ENCODE results near the gene SLC35F3. TPM values are rescaled to one million over a fixed set of nuclear protein-coding genes. Genes with fewer than 3 reads are reported as not detected.

Gene SLC35F3
- polyA plus RNA-seq, 3 donors from 2014 or later, result not detected

GRCh38 chr1:234217316-234217840 is 312.9 kb downstream of the SLC35F3 start:
- no peak overlapping the region for H3K27ac Mint-ChIP-seq
- H3K27me3 Mint-ChIP-seq (ENCODE audit: low read depth in 3 of 3), result peaks cover 3 to 20% (median 12%) of the 10 kb centered on the region in 3 donors
- H3K4me3 Mint-ChIP-seq, result no peak overlapping the region

GRCh38 chr1:234218078-234218477 is 313.6 kb downstream of the SLC35F3 start:
- Mint-ChIP-seq H3K27ac (no peak overlapping the region), H3K36me3 (no peaks in the 10 kb centered on the region), H3K4me3 (no peak overlapping the region), H3K27me3 (ENCODE audit: low read depth in 3 of 3) (peaks cover 3 to 16% (median 11%) of the 10 kb centered on the region in 3 donors), H3K9me3 (no peaks in the 10 kb centered on the region), H3K4me1 (peaks cover 0 to 8% of the 10 kb centered on the region in 2 donors)
- DNase-seq, result no peak

More at GRCh38 chr1:234217316-234217840, 312.9 kb downstream of the SLC35F3 start:
- H3K4me1 Mint-ChIP-seq, result peaks cover 0 to 8% of the 10 kb centered on the region in 2 donors
- DNase-seq, result no peak
- H3K36me3 Mint-ChIP-seq, result no peaks in the 10 kb centered on the region
- no peaks in the 10 kb centered on the region for H3K9me3 Mint-ChIP-seq

GRCh38 chr1:234219711-234220110 is 315.2 kb downstream of the SLC35F3 start:
- Mint-ChIP-seq H3K36me3 (no peaks in the 10 kb centered on the region), H3K4me3 (no peak overlapping the region), H3K4me1 (no peaks in the 10 kb centered on the region), H3K9me3 (no peaks in the 10 kb centered on the region), H3K27me3 (ENCODE audit: low read depth in 3 of 3) (peaks cover 3 to 17% (median 11%) of the 10 kb centered on the region in 3 donors), H3K27ac (no peak overlapping the region)
- DNase-seq, result no peak

GRCh38 chr1:234221601-234222000 is 317.1 kb downstream of the SLC35F3 start:
- Mint-ChIP-seq H3K27ac (no peak overlapping the region), H3K4me1 (no peaks in the 10 kb centered on the region), H3K36me3 (no peaks in the 10 kb centered on the region), H3K4me3 (no peak overlapping the region), H3K27me3 (ENCODE audit: low read depth in 3 of 3) (peaks cover 3 to 11% (median 10%) of the 10 kb centered on the region in 3 donors), H3K9me3 (no peaks in the 10 kb centered on the region)
- no peak for DNase-seq

- H3K36me3 Mint-ChIP-seq, result no peaks in the 10 kb centered on the region
- no peak overlapping the region for H3K4me3 Mint-ChIP-seq
- no peaks in the 10 kb centered on the region for H3K4me1 Mint-ChIP-seq
- H3K27me3 Mint-ChIP-seq (ENCODE audit: low read depth in 3 of 3), result peaks cover 3 to 16% (median 12%) of the 10 kb centered on the region in 3 donors
- H3K27ac Mint-ChIP-seq, result no peak overlapping the region
- no peak for DNase-seq
- H3K9me3 Mint-ChIP-seq, result no peaks in the 10 kb centered on the region
Observed at GRCh38 chr1:234222561-234223280, 318.2 kb downstream of the SLC35F3 start.

GRCh38 chr1:234226113-234226818 is 321.8 kb downstream of the SLC35F3 start:
- H3K4me3 Mint-ChIP-seq, result no peak overlapping the region
- peaks cover 17 to 18% of the 10 kb centered on the region in 2 donors for H3K4me1 Mint-ChIP-seq
- no peaks in the 10 kb centered on the region for H3K36me3 Mint-ChIP-seq
- H3K27ac Mint-ChIP-seq, result no peak overlapping the region
- no peaks in the 10 kb centered on the region for H3K9me3 Mint-ChIP-seq
- DNase-seq, result no peak
- H3K27me3 Mint-ChIP-seq (ENCODE audit: low read depth in 3 of 3), result peaks cover 3 to 29% (median 28%) of the 10 kb centered on the region in 3 donors

GRCh38 chr1:234226819-234227165 is 322.3 kb downstream of the SLC35F3 start:
- Mint-ChIP-seq H3K27me3 (ENCODE audit: low read depth in 3 of 3) (peaks cover 3 to 29% (median 28%) of the 10 kb centered on the region in 3 donors), H3K27ac (no peak overlapping the region), H3K4me1 (peaks cover 20 to 23% of the 10 kb centered on the region in 2 donors), H3K9me3 (no peaks in the 10 kb centered on the region), H3K4me3 (no peak overlapping the region), H3K36me3 (no peaks in the 10 kb centered on the region)
- no peak for DNase-seq

GRCh38 chr1:234229581-234230387 is 325.3 kb downstream of the SLC35F3 start:
- peak overlapping the region; percentile 58 to 83 (median 76) for H3K4me3 Mint-ChIP-seq
- H3K27ac Mint-ChIP-seq, result peak overlapping the region in 2 of 6 donors; percentile 65 to 74
- peaks cover 5 to 39% (median 35%) of the 10 kb centered on the region in 3 donors for H3K27me3 Mint-ChIP-seq (ENCODE audit: low read depth in 3 of 3)
- H3K36me3 Mint-ChIP-seq, result no peaks in the 10 kb centered on the region
- DNase-seq, result no peak
- peaks cover 0 to 1% (median 0%) of the 10 kb centered on the region in 6 donors for H3K9me3 Mint-ChIP-seq
- peaks cover 25 to 27% of the 10 kb centered on the region in 2 donors for H3K4me1 Mint-ChIP-seq

- Mint-ChIP-seq H3K36me3 (no peaks in the 10 kb centered on the region), H3K4me3 (peak overlapping the region; percentile 58 to 83 (median 76)), H3K27ac (peak overlapping the region in 5 of 6 donors; percentile 18 to 74 (median 57)), H3K27me3 (ENCODE audit: low read depth in 3 of 3) (peaks cover 5 to 43% (median 35%) of the 10 kb centered on the region in 3 donors), H3K4me1 (peaks cover 25 to 27% of the 10 kb centered on the region in 2 donors), H3K9me3 (peaks cover 0 to 1% (median 0%) of the 10 kb centered on the region in 6 donors)
- peak; percentile 30 to 69 (median 65) for DNase-seq
Observed at GRCh38 chr1:234230414-234230862, 326.0 kb downstream of the SLC35F3 start.

- Mint-ChIP-seq H3K4me1 (peaks cover 25 to 27% of the 10 kb centered on the region in 2 donors), H3K27ac (no peak overlapping the region), H3K4me3 (peak overlapping the region; percentile 58 to 83 (median 76)), H3K9me3 (peaks cover 0 to 1% (median 0%) of the 10 kb centered on the region in 6 donors), H3K27me3 (ENCODE audit: low read depth in 3 of 3) (peaks cover 7 to 48% (median 32%) of the 10 kb centered on the region in 3 donors), H3K36me3 (no peaks in the 10 kb centered on the region)
- DNase-seq, result no peak
Observed at GRCh38 chr1:234231061-234231892, 326.8 kb downstream of the SLC35F3 start.

GRCh38 chr1:234231893-234232276 is 327.4 kb downstream of the SLC35F3 start:
- H3K4me3 Mint-ChIP-seq, result peak overlapping the region in 3 of 5 donors; percentile 16 to 53 (median 34)
- peaks cover 0 to 1% (median 0%) of the 10 kb centered on the region in 6 donors for H3K9me3 Mint-ChIP-seq
- H3K4me1 Mint-ChIP-seq, result peaks cover 25 to 27% of the 10 kb centered on the region in 2 donors
- no peaks in the 10 kb centered on the region for H3K36me3 Mint-ChIP-seq
- DNase-seq, result no peak
- no peak overlapping the region for H3K27ac Mint-ChIP-seq
- H3K27me3 Mint-ChIP-seq (ENCODE audit: low read depth in 3 of 3), result peaks cover 7 to 44% (median 29%) of the 10 kb centered on the region in 3 donors

GRCh38 chr1:234234199-234234598 is 329.7 kb downstream of the SLC35F3 start:
- Mint-ChIP-seq H3K4me1 (peaks cover 25 to 27% of the 10 kb centered on the region in 2 donors), H3K9me3 (peaks cover 0 to 1% (median 0%) of the 10 kb centered on the region in 6 donors), H3K36me3 (no peaks in the 10 kb centered on the region), H3K4me3 (no peak overlapping the region), H3K27me3 (ENCODE audit: low read depth in 3 of 3) (peaks cover 7 to 41% (median 31%) of the 10 kb centered on the region in 3 donors), H3K27ac (no peak overlapping the region)
- DNase-seq, result no peak

All from immature natural killer cell (primary cell).